Measurements from ENCODE around the gene EIF5AL1. TPM values are rescaled to one million over a fixed set of nuclear protein-coding genes. Genes with fewer than 3 reads are reported as not detected.

The EIF5AL1 gene
- polyA plus RNA-seq, 1 experiment = 0.23 TPM

DNA sequence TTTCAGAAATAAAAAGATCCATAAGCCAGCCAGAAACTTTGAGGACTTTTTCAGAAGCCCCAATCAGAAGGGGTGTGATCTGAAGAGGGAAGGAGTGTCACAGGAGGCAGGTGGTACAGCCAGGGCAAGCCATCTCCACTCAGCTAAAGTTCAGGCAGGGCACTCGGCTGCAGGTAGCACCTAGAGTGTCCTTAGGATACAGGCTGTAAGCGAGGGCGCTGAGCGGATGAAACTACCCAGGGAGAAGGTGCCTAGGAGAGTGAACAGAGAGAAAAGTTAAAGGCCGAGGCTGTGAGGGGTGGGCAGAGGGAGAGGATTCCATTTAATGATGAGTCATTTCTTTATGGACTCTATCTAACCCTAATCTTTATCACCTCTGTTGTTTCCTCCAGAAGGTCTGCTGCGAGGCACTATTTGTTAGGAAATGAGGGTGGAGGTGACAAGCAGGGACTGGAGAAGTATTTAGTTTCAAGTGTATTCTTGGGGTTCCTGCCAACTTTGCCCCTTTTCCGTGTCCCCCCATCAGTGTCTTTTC, 37.1 kb upstream of the EIF5AL1 start:
- DNase-seq (ENCODE audit: low read depth) = no peak
- POLR2A ChIA-PET = no interaction called here
- H3K4me3 ChIP-seq (ENCODE audit: low read depth, low read length) = no peak overlapping the region
- H3K36me3 ChIP-seq (ENCODE audit: control insufficient read depth, insufficient read depth, low read length) = no peaks in the 10 kb centered on the region
- CTCF ChIA-PET = no interaction called here
- H3K27me3 ChIP-seq (ENCODE audit: control insufficient read depth, insufficient read depth, low read length) = no peaks in the 10 kb centered on the region
- TF ChIP-seq, protein P1, sequence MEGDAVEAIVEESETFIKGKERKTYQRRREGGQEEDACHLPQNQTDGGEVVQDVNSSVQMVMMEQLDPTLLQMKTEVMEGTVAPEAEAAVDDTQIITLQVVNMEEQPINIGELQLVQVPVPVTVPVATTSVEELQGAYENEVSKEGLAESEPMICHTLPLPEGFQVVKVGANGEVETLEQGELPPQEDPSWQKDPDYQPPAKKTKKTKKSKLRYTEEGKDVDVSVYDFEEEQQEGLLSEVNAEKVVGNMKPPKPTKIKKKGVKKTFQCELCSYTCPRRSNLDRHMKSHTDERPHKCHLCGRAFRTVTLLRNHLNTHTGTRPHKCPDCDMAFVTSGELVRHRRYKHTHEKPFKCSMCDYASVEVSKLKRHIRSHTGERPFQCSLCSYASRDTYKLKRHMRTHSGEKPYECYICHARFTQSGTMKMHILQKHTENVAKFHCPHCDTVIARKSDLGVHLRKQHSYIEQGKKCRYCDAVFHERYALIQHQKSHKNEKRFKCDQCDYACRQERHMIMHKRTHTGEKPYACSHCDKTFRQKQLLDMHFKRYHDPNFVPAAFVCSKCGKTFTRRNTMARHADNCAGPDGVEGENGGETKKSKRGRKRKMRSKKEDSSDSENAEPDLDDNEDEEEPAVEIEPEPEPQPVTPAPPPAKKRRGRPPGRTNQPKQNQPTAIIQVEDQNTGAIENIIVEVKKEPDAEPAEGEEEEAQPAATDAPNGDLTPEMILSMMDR (IDR thresholded peaks at IDR 0.05; ENCODE audit: insufficient read depth, low read depth, low read length) = no peak

DNA sequence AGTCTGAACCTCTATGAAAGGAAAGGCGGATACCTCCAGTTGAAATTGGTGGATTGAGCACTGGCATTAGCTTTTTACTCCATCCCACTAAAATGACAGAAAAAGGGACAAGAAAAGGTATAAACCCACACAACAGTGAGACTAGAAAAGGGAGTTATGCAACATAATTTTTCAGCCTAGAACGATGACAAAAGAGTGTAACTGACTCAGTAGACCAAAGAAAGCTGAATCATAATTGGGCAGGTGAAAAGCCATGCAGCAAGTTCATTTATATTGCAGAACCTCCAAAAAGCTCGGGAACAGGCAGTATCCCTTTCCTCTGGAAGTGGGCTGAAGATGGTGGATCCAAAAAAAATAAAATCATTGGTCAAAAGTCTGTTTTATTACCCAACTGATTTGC, 36.5 kb upstream of the EIF5AL1 start:
- no peak for DNase-seq (ENCODE audit: low read depth)
- H3K36me3 ChIP-seq (ENCODE audit: control insufficient read depth, insufficient read depth, low read length) = no peaks in the 10 kb centered on the region
- POLR2A ChIA-PET = no interaction called here

DNA sequence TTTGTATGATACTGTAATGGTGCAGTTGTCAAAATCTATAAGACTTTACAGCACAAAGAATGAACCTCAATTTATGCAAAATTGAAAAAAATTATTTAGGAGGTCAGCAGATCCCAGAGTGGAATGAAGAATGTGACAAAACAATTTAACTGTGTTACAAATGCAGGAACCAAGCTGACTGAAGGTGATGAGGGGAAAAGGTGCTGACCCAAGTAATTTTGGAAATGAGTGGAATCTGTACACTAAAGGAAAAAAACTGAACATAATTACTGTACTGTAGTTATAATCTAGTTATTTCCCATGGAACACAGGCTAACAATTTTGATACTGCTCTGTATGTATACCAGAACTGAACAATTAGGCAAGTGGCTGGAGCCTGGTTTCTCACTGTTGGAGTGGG, 35.7 kb upstream of the EIF5AL1 start:
- ChIA-PET POLR2A (no interaction called here), CTCF (interaction anchor here (0.7 to 2.7 kb wide), 3 partner anchors 9 to 102 kb away, joined by 3 to 16 read pairs (median 8); no protein-coding TSS in a partner anchor)
- Histone ChIP-seq H3K27me3 (ENCODE audit: control insufficient read depth, insufficient read depth, low read length) (no peaks in the 10 kb centered on the region), H3K36me3 (ENCODE audit: control insufficient read depth, insufficient read depth, low read length) (no peaks in the 10 kb centered on the region), H3K4me3 (ENCODE audit: low read depth, low read length) (no peak overlapping the region)
- TF ChIP-seq, protein P1 (IDR thresholded peaks at IDR 0.05; ENCODE audit: insufficient read depth, low read depth, low read length) = no peak
- DNase-seq (ENCODE audit: low read depth) = no peak

More for the DNA sequence above, 36.5 kb upstream of the EIF5AL1 start:
- TF ChIP-seq, protein P1 (IDR thresholded peaks at IDR 0.05; ENCODE audit: insufficient read depth, low read depth, low read length) = no peak
- CTCF ChIA-PET = interaction anchor here (2.0 to 2.7 kb wide), 2 partner anchors 8 to 101 kb away, joined by 8 to 16 read pairs; no protein-coding TSS in a partner anchor
- Histone ChIP-seq H3K27me3 (ENCODE audit: control insufficient read depth, insufficient read depth, low read length) (no peaks in the 10 kb centered on the region), H3K4me3 (ENCODE audit: low read depth, low read length) (no peak overlapping the region)

DNA sequence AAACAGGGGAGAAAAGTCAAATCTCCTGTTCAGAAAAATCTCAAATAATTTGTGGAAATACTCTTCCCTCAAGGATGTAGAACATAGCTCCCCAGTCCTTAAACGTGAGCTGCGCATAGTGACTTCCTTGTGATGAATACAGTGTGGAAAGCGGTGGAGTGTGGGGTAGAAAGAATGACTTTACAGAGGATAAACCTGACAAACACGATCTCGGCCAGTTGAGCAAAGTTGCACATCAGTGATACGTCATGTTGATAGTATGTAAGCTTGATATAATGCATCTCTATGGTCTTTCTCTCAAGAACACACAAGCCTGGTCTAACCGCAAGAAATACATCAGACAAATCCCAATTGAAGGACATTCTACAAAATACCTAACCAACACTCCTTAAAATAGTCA, 34.9 kb upstream of the EIF5AL1 start:
- TF ChIP-seq, protein P1 (IDR thresholded peaks at IDR 0.05; ENCODE audit: insufficient read depth, low read depth, low read length) = no peak
- DNase-seq (ENCODE audit: low read depth) = no peak
- no peak overlapping the region for H3K4me3 ChIP-seq (ENCODE audit: low read depth, low read length)
- ChIA-PET POLR2A (interaction anchor here (0.6 kb wide), 1 partner anchor 60 kb away, joined by 6 read pairs; no protein-coding TSS in a partner anchor), CTCF (interaction anchor here (0.8 to 2.7 kb wide), 3 partner anchors 9 to 103 kb away, joined by 3 to 16 read pairs (median 8); no protein-coding TSS in a partner anchor)
- H3K27me3 ChIP-seq (ENCODE audit: control insufficient read depth, insufficient read depth, low read length) = no peaks in the 10 kb centered on the region
- no peaks in the 10 kb centered on the region for H3K36me3 ChIP-seq (ENCODE audit: control insufficient read depth, insufficient read depth, low read length)

DNA sequence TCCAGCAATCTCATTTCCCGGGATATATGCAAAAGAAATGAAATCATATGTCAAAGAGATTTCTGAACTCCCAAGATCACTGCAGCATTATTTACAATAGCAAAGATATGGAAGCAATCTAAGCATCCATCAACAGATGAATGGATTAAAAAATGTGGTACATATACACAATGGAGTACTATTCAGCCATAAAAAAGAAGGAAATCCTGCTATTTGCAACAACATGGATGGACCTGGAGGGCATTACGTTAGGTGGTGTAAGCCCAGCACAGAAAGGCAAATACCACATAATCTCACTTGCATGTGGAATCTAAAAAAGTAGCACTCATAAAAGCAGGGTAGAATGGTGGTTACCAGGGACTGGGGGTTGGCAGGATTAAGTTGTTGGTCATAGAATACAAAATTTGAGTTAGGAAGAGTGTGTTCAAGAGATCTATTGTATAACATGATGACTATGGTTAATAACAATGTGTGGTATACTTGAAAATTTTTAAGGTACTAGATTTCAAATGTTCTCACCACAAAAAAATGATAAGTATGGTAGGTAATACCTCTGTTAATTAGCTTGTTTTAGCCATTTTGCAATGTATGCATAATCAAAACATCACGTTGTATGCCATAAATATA, 32.9 kb upstream of the EIF5AL1 start:
- ChIA-PET POLR2A (no interaction called here), CTCF (no interaction called here)
- DNase-seq (ENCODE audit: low read depth) = no peak

More for the DNA sequence above, 32.9 kb upstream of the EIF5AL1 start:
- TF ChIP-seq, protein P1 (IDR thresholded peaks at IDR 0.05; ENCODE audit: insufficient read depth, low read depth, low read length) = no peak
- Histone ChIP-seq H3K36me3 (ENCODE audit: control insufficient read depth, insufficient read depth, low read length) (no peaks in the 10 kb centered on the region), H3K27me3 (ENCODE audit: control insufficient read depth, insufficient read depth, low read length) (no peaks in the 10 kb centered on the region), H3K4me3 (ENCODE audit: low read depth, low read length) (no peak overlapping the region)

Data from BJ (cell line).